ENCODE measurements around the gene PDLIM1.

GRCh38 chr10:95235676-95236067 lies 55.1 kb downstream of the PDLIM1 start:
- TF ChIP-seq CTCF (IDR thresholded peaks at IDR 0.05) (no peak), POLR2A (IDR thresholded peaks at IDR 0.05) (no peak)
